Measurements from ENCODE around the gene KIF21B. TPM values are rescaled to one million over a fixed set of nuclear protein-coding genes. Genes with fewer than 3 reads are reported as not detected.

Gene KIF21B
- total and polyA plus RNA-seq, 9 of the 15 experiments (the other 6 are each of a cell fraction or from before 2014, with no cell fraction given), result 0.46 to 13.4 (median 5.9) TPM

- TF ChIP-seq TEAD1 (CRISPR knock-in tag; IDR thresholded peaks at IDR 0.05), result no peak
Measured at GRCh38 chr1:200969726-200970561, 53.6 kb downstream of the KIF21B start (continued).

- no peak for DNase-seq (ENCODE audit: extremely low read depth in 1 of 4, low spot score in 3 of 4)
- BruUV-seq (replicated peaks), result no TSS peak
- ATAC-seq, result no peak
- Histone ChIP-seq H3K4me2 (ENCODE audit: insufficient read depth, low read length) (no peak overlapping the region), H3K9me1 (ENCODE audit: control insufficient read depth, insufficient read depth, low read length) (no peaks in the 10 kb centered on the region), H3K27ac (ENCODE audit: extremely low read depth, low read depth, low read length) (no peak overlapping the region), H3K4me3 (no peak overlapping the region), H3K9me3 (replicated peaks; ENCODE audit: control insufficient read depth, insufficient read depth, low read depth, low read length) (no peaks in the 10 kb centered on the region), H3K79me2 (ENCODE audit: control insufficient read depth, insufficient read depth, low read length) (no peaks in the 10 kb centered on the region), H3K4me1 (replicated peaks in 1 of 2; ENCODE audit: control insufficient read depth in 2 of 2, insufficient read depth in 2 of 2, low read length in 2 of 2) (peaks cover 0 to 18% of the 10 kb centered on the region in 2 experiments; a peak in 1 of 5 replicates), H4K20me1 (replicated peaks; ENCODE audit: control insufficient read depth, insufficient read depth, low read length) (peaks cover 26% of the 10 kb centered on the region), H3K36me3 (ENCODE audit: control insufficient read depth, insufficient read depth, low read length) (no peaks in the 10 kb centered on the region), H3K9ac (ENCODE audit: insufficient read depth in 1 of 2, low read depth in 2 of 2, low read length in 2 of 2) (peak overlapping the region in 1 of 2 experiments; percentile 48; a peak in 1 of 4 replicates), H3K27me3 (ENCODE audit: control insufficient read depth in 2 of 2, insufficient read depth in 2 of 2, low read length in 2 of 2) (peaks cover 13 to 38% of the 10 kb centered on the region in 2 experiments), H2AFZ (ENCODE audit: low read depth, low read length) (no peak overlapping the region)
- in situ Hi-C loops (cut with MboI), result no loop called here
- intact Hi-C loops (cut with micrococcal nuclease), result no loop called here
- FAIRE-seq, result no peak
- CTCF ChIA-PET (ENCODE audit: low intra/inter-chr PET ratio), result interaction anchor here (1.3 kb wide), 1 partner anchor 74 kb away, joined by 4 read pairs; no protein-coding TSS in a partner anchor
- TF ChIP-seq FOSL1 (tag; conservative IDR thresholded peaks at IDR 0.05), result peak; percentile 80
- no peak for TF ChIP-seq SFPQ (IDR thresholded peaks at IDR 0.05; ENCODE audit: low read depth, low read length)
- TF ChIP-seq JUND (IDR thresholded peaks at IDR 0.05; ENCODE audit: borderline replicate concordance, low read depth, low read length), result 0 out of 2 replicates have a peak, but pooled peaks have one; percentile 12
- TF ChIP-seq JUND (tag; IDR thresholded peaks at IDR 0.05; ENCODE audit: borderline replicate concordance, low read depth, low read length), result no peak
- WGBS (ENCODE audit: insufficient coverage, low coverage, missing lambda C conversion rate), result 18% methylated on average over 13 of the region's 13 CpGs
- POLR2A ChIA-PET, result interaction anchor here (0.7 to 1.0 kb wide), 2 partner anchors 8 to 430 kb away, joined by 3 to 4 read pairs; partner anchors contain the start of gene LAD1
Measured at GRCh38 chr1:200968469-200969410, 54.8 kb downstream of the KIF21B start.
